DOHH2 (cell line): Measurements from ENCODE around the gene SLC10A3.

Source experiments
- CTCF ChIP-seq: fragments of 200-600 bp; sonication (generic); IDR thresholded peaks from one replicate; pipeline ENCODE4 v1.5.1; 2014; ENCODE audit warnings: antibody characterized with exemption, mild to moderate bottlenecking, low read depth, low read length; ENCODE audit not compliant: poor library complexity, severe bottlenecking
- EZH2phosphoT487 ChIP-seq: fragments of 200-600 bp; sonication (generic); IDR thresholded peaks from 2 replicates; pipeline ENCODE4 v1.6.1; 2017; ENCODE audit warnings: borderline replicate concordance, mild to moderate bottlenecking, antibody characterized with exemption, low read length, moderate library complexity, mixed read lengths

GRCh38 chrX:154477891-154478477 is 12.4 kb downstream of the SLC10A3 start:
- no peak for TF ChIP-seq CTCF
- TF ChIP-seq EZH2phosphoT487: no peak
